Measurements from ENCODE around the gene PDZD8. TPM values are rescaled to one million over a fixed set of nuclear protein-coding genes. Genes with fewer than 3 reads are reported as not detected.

Gene PDZD8
- total RNA-seq, 1 donor from 2014 or later, result 13.2 TPM

DNA sequence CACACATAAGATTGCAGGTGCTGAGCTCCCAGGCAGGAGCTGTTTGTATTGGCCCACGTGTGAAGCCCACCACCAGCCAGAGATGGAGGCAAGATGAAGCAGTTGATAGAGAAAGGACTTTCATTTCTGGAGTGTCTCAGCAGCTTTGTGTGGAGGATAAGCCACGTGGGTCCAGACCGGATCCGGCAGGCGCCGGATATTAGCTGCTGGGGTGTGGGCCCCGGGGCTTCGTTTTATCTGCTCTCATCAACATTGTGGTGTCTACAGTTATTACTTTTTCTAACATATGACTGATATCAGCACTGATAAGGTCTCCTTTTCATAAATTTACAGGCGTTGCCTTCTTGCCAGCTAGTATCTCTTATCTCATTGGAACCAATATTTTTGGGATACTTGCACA is 108.8 kb downstream of the PDZD8 start:
- no peak for ATAC-seq (ENCODE audit: low read depth)
- POLR2A ChIA-PET, result no interaction called here

GRCh38 chr10:117264782-117265181 is 110.5 kb downstream of the PDZD8 start:
- ChIA-PET POLR2A (no interaction called here), CTCF (no interaction called here)
- H3K4me3 Mint-ChIP-seq, result no peak overlapping the region
- intact Hi-C loops (cut with micrococcal nuclease), result no loop called here
- no peak for TF ChIP-seq CTCF (IDR thresholded peaks at IDR 0.05)
- H3K36me3 Mint-ChIP-seq (ENCODE audit: low read depth), result no peaks in the 10 kb centered on the region
- H3K4me1 Mint-ChIP-seq, result no peaks in the 10 kb centered on the region
- DNase-seq (no peak), ATAC-seq (ENCODE audit: low read depth) (no peak)
- H3K27ac Mint-ChIP-seq, result no peak overlapping the region
- H3K27me3 Mint-ChIP-seq, result peaks cover 16% of the 10 kb centered on the region
- H3K9me3 Mint-ChIP-seq, result no peaks in the 10 kb centered on the region

More for the DNA sequence above, 108.8 kb downstream of the PDZD8 start:
- Mint-ChIP-seq H3K4me1 (no peaks in the 10 kb centered on the region), H3K36me3 (ENCODE audit: low read depth) (no peaks in the 10 kb centered on the region), H3K4me3 (no peak overlapping the region), H3K9me3 (no peaks in the 10 kb centered on the region), H3K27me3 (peaks cover 12% of the 10 kb centered on the region), H3K27ac (no peak overlapping the region)
- intact Hi-C loops (cut with micrococcal nuclease), result no loop called here
- no peak for TF ChIP-seq CTCF (IDR thresholded peaks at IDR 0.05)
- no peak for DNase-seq
- CTCF ChIA-PET, result no interaction called here

GRCh38 chr10:117262903-117263293 is 112.3 kb downstream of the PDZD8 start:
- Mint-ChIP-seq H3K4me3 (no peak overlapping the region), H3K36me3 (ENCODE audit: low read depth) (no peaks in the 10 kb centered on the region), H3K9me3 (no peaks in the 10 kb centered on the region), H3K4me1 (no peaks in the 10 kb centered on the region), H3K27me3 (peaks cover 22% of the 10 kb centered on the region), H3K27ac (no peak overlapping the region)
- no peak for ATAC-seq (ENCODE audit: low read depth)
- ChIA-PET POLR2A (no interaction called here), CTCF (no interaction called here)
- intact Hi-C loops (cut with micrococcal nuclease), result no loop called here
- DNase-seq, result no peak
- TF ChIP-seq CTCF (IDR thresholded peaks at IDR 0.05), result no peak

DNA sequence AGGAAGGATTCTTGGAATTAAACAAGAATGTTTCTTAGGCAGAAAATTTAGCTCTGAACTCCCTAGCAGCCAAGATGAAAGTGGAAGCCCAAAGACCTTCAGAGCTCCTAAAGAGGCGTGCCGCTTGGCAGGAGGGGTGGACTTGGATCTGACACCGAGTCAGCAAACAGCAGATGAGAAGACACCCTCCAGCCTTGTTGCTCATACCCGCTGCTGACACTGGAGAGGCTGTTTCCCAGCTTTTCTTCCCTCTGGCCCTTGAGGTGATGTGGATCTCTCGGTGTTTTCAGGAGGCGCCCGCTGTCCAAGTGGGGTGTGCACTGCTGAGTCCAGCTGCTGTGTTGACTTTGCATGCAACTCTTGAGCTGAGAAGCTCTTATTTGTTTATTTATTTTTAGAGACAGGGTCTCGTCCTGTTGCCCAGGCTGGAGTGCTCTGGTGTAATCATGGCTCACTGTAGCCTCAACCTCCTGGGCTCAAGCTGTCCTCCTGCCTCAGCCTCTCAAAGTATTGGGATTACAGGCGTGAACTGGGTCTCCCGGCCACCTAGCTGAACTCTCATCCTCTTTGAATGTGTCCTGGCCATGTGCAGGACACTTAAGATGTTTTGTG is 112.8 kb downstream of the PDZD8 start:
- intact Hi-C loops (cut with micrococcal nuclease), result no loop called here
- Mint-ChIP-seq H3K36me3 (ENCODE audit: low read depth) (no peaks in the 10 kb centered on the region), H3K27me3 (peaks cover 25% of the 10 kb centered on the region), H3K27ac (no peak overlapping the region), H3K4me3 (no peak overlapping the region), H3K4me1 (no peaks in the 10 kb centered on the region), H3K9me3 (no peaks in the 10 kb centered on the region)
- ChIA-PET POLR2A (no interaction called here), CTCF (no interaction called here)
- ATAC-seq (ENCODE audit: low read depth) (no peak), DNase-seq (no peak)
- no peak for TF ChIP-seq CTCF (IDR thresholded peaks at IDR 0.05)

- ATAC-seq (ENCODE audit: low read depth) (no peak), DNase-seq (no peak)
- POLR2A ChIA-PET, result no interaction called here
- Mint-ChIP-seq H3K27me3 (peaks cover 25% of the 10 kb centered on the region), H3K27ac (no peak overlapping the region), H3K9me3 (no peaks in the 10 kb centered on the region), H3K4me3 (no peak overlapping the region), H3K4me1 (no peaks in the 10 kb centered on the region), H3K36me3 (ENCODE audit: low read depth) (no peaks in the 10 kb centered on the region)
- CTCF ChIA-PET, result no interaction called here
- intact Hi-C loops (cut with micrococcal nuclease), result no loop called here
- TF ChIP-seq CTCF (IDR thresholded peaks at IDR 0.05), result no peak
These were observed 113.7 kb downstream of the PDZD8 start for GRCh38 chr10:117261501-117261900.
